Gastrocnemius medialis (tissue), 4 donors: ENCODE results near the gene HPS5.

Source experiments
- POLR2A ChIP-seq, 2 donors: fragments of 450-650 bp; IDR thresholded peaks; one replicate each; pipeline ENCODE4 v1.6.1; 2017; ENCODE audit warnings: antibody characterized with exemption in 2 of 2, mild to moderate bottlenecking in 2 of 2, moderate library complexity in 2 of 2
- TF ChIP-seq, protein P1 (sequence below), 5 experiments: fragments of 450-650 bp in 3 of 5; fragments of 200-600 bp in 2 of 5; sonication (generic) in 2 of 5; IDR thresholded peaks in 4 of 5; conservative IDR thresholded peaks in 1 of 5; 1 replicate in 4 of 5; 2 replicates in 1 of 5; pipeline ENCODE4 v1.5.1; 2016 to 2019; ENCODE audit warnings: antibody characterized with exemption in 5 of 5, mild to moderate bottlenecking in 3 of 5, moderate library complexity in 3 of 5

GRCh38 chr11:18317551-18317950, 4.4 kb downstream of the HPS5 start:
- TF ChIP-seq, protein P1, sequence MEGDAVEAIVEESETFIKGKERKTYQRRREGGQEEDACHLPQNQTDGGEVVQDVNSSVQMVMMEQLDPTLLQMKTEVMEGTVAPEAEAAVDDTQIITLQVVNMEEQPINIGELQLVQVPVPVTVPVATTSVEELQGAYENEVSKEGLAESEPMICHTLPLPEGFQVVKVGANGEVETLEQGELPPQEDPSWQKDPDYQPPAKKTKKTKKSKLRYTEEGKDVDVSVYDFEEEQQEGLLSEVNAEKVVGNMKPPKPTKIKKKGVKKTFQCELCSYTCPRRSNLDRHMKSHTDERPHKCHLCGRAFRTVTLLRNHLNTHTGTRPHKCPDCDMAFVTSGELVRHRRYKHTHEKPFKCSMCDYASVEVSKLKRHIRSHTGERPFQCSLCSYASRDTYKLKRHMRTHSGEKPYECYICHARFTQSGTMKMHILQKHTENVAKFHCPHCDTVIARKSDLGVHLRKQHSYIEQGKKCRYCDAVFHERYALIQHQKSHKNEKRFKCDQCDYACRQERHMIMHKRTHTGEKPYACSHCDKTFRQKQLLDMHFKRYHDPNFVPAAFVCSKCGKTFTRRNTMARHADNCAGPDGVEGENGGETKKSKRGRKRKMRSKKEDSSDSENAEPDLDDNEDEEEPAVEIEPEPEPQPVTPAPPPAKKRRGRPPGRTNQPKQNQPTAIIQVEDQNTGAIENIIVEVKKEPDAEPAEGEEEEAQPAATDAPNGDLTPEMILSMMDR (IDR thresholded peaks at IDR 0.05 in 4 of 5, conservative IDR thresholded peaks at IDR 0.05 in 1 of 5) = no peak
- TF ChIP-seq POLR2A (IDR thresholded peaks at IDR 0.05) = no peak
